ENCODE measurements around the gene TNFRSF6B. TPM values are rescaled to one million over a fixed set of nuclear protein-coding genes. Genes with fewer than 3 reads are reported as not detected.
A peak's percentile ranks its signal among the peaks of the same experiment; 100 is the strongest.

TNFRSF6B gene
- total and polyA plus RNA-seq, 2 donors (not counting 1 experiment from before 2014, with no cell fraction given), result 3.8 to 35.2 TPM

- H3K4me2 ChIP-seq (ENCODE audit: extremely low read depth, insufficient read depth, low read length), result peak overlapping the region; percentile 80
- no peaks in the 10 kb centered on the region for H3K27me3 ChIP-seq (ENCODE audit: control insufficient read depth, insufficient read depth, low read length)
- no peaks in the 10 kb centered on the region for H3K9me3 ChIP-seq (ENCODE audit: control insufficient read depth, insufficient read depth, low read depth, low read length)
- H3K4me1 ChIP-seq (ENCODE audit: control insufficient read depth, extremely low read depth, insufficient read depth, low read length), result no peaks in the 10 kb centered on the region
- TF ChIP-seq EZH2 (IDR thresholded peaks at IDR 0.05; ENCODE audit: low read length, missing control alignments), result no peak
- H3K4me3 ChIP-seq (replicated peaks in 1 of 4; ENCODE audit: control extremely low read depth in 1 of 4, insufficient read depth in 1 of 4, low read depth in 3 of 4, low read length in 4 of 4), result peak overlapping the region; percentile 39 to 62 (median 52)
- DNase-seq (ENCODE audit: low read depth in 2 of 2), result no peak
- no peak overlapping the region for H3K27ac ChIP-seq (ENCODE audit: insufficient read depth, low read length)
- H2AFZ ChIP-seq (ENCODE audit: low read length), result no peak overlapping the region
- no peaks in the 10 kb centered on the region for H3K79me2 ChIP-seq (ENCODE audit: control insufficient read depth, insufficient read depth, low read length)
- H3K36me3 ChIP-seq (ENCODE audit: control insufficient read depth, insufficient read depth, low read length), result no peaks in the 10 kb centered on the region
- H3K9ac ChIP-seq (ENCODE audit: insufficient read depth, low read length), result no peak overlapping the region
- H4K20me1 ChIP-seq (ENCODE audit: control insufficient read depth, extremely low read depth, insufficient read depth, low read length), result no peaks in the 10 kb centered on the region
Measured at GRCh38 chr20:63651942-63652191, 44.6 kb upstream of the TNFRSF6B start.

GRCh38 chr20:63652192-63652980 is 44.1 kb upstream of the TNFRSF6B start:
- DNase-seq (ENCODE audit: low read depth in 2 of 2), result peak in 1 of 2 donors; percentile 37
- Histone ChIP-seq H3K9ac (ENCODE audit: insufficient read depth, low read length) (no peak overlapping the region), H3K27me3 (ENCODE audit: control insufficient read depth, insufficient read depth, low read length) (no peaks in the 10 kb centered on the region), H3K27ac (ENCODE audit: insufficient read depth, low read length) (no peak overlapping the region), H3K36me3 (ENCODE audit: control insufficient read depth, insufficient read depth, low read length) (no peaks in the 10 kb centered on the region), H4K20me1 (ENCODE audit: control insufficient read depth, extremely low read depth, insufficient read depth, low read length) (no peaks in the 10 kb centered on the region), H3K9me3 (ENCODE audit: control insufficient read depth, insufficient read depth, low read depth, low read length) (no peaks in the 10 kb centered on the region), H3K79me2 (ENCODE audit: control insufficient read depth, insufficient read depth, low read length) (no peaks in the 10 kb centered on the region), H3K4me3 (replicated peaks in 1 of 4; ENCODE audit: control extremely low read depth in 1 of 4, insufficient read depth in 1 of 4, low read depth in 3 of 4, low read length in 4 of 4) (peak overlapping the region; percentile 39 to 62 (median 52)), H3K4me1 (ENCODE audit: control insufficient read depth, extremely low read depth, insufficient read depth, low read length) (no peaks in the 10 kb centered on the region), H3K4me2 (ENCODE audit: extremely low read depth, insufficient read depth, low read length) (peak overlapping the region; percentile 80), H2AFZ (ENCODE audit: low read length) (no peak overlapping the region)
- TF ChIP-seq EZH2 (IDR thresholded peaks at IDR 0.05; ENCODE audit: low read length, missing control alignments), result no peak
- TF ChIP-seq CTCF (conservative IDR thresholded peaks at IDR 0.05 in 1 of 2, IDR thresholded peaks at IDR 0.05 in 1 of 2; ENCODE audit: low read depth in 1 of 2, low read length in 2 of 2), result no peak

GRCh38 chr20:63653041-63653973 is 43.1 kb upstream of the TNFRSF6B start, which contains the start of gene STMN3:
TSS of gene STMN3 (minus strand) at chr20:63653424. CDS start at chr20:63653345, 79 bp downstream.
- Histone ChIP-seq H3K27me3 (ENCODE audit: control insufficient read depth, insufficient read depth, low read length) (no peaks in the 10 kb centered on the region), H3K9me3 (ENCODE audit: control insufficient read depth, insufficient read depth, low read depth, low read length) (no peaks in the 10 kb centered on the region), H3K36me3 (ENCODE audit: control insufficient read depth, insufficient read depth, low read length) (no peaks in the 10 kb centered on the region), H4K20me1 (ENCODE audit: control insufficient read depth, extremely low read depth, insufficient read depth, low read length) (no peaks in the 10 kb centered on the region), H3K79me2 (ENCODE audit: control insufficient read depth, insufficient read depth, low read length) (no peaks in the 10 kb centered on the region), H3K9ac (ENCODE audit: insufficient read depth, low read length) (peak within 1 kb of the TSS; percentile 23), H3K27ac (ENCODE audit: insufficient read depth, low read length) (no peak within 1 kb of the TSS), H3K4me2 (ENCODE audit: extremely low read depth, insufficient read depth, low read length) (peak within 1 kb of the TSS; percentile 80), H2AFZ (ENCODE audit: low read length) (no peak within 1 kb of the TSS), H3K4me3 (replicated peaks in 1 of 4; ENCODE audit: control extremely low read depth in 1 of 4, insufficient read depth in 1 of 4, low read depth in 3 of 4, low read length in 4 of 4) (peak within 1 kb of the TSS; percentile 39 to 62 (median 52)), H3K4me1 (ENCODE audit: control insufficient read depth, extremely low read depth, insufficient read depth, low read length) (no peaks in the 10 kb centered on the region)
- TF ChIP-seq CTCF (conservative IDR thresholded peaks at IDR 0.05 in 1 of 2, IDR thresholded peaks at IDR 0.05 in 1 of 2; ENCODE audit: low read depth in 1 of 2, low read length in 2 of 2), result no peak
- peak; percentile 95 to 96 for DNase-seq (ENCODE audit: low read depth in 2 of 2)

Measured in fibroblast of lung (primary cell).